Stimulated activated CD4-positive, alpha-beta T cell treated with anti-CD3 and anti-CD28 coated beads, Interleukin-15, amount 100 ng/mL, for 24 hours (primary cell): ENCODE measurements around the gene TOB1.
A peak's percentile ranks its signal among the peaks of the same experiment; 100 is the strongest.

Experiments
- DNase-seq: peaks from one replicate; pipeline ENCODE4 v3.0.0-alpha.2; 2020

The TOB1 gene

GRCh38 chr17:50866261-50866949 is at the start of gene TOB1:
Gene TOB1 (minus strand): TSS chr17:50866354. CDS start chr17:50864017, 2,337 bp downstream.
- peak; percentile 98 for DNase-seq

DNA sequence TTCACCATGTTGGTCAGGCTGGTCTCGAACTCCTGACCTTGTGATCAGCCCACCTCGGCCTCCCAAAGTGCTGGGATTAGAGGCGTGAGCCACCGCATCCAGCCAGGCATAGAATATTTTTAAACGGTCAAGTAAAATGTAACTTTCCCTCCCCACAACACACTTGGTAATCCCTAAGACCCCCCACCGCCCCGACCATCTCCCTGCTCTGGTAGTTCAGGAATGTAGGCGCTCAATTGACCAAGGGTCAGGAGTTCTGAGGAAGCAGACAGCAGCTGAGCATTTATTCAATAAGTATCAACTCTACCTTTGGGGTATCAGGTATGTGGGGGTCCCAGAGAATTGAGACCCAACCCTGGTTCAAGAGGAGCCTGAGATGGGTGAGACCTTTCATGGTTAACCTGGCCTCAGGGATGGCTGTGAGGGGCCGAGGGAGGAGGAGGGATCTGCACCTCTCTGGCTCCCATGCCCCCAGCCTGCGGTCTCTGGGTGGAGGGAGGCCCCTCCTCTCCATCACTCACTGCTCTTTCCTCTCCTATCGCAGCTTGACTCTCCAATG is 48.4 kb upstream of the TOB1 start:
- no peak for DNase-seq

- no peak for DNase-seq
These were observed 47.0 kb upstream of the TOB1 start for GRCh38 chr17:50913120-50913519.

DNA sequence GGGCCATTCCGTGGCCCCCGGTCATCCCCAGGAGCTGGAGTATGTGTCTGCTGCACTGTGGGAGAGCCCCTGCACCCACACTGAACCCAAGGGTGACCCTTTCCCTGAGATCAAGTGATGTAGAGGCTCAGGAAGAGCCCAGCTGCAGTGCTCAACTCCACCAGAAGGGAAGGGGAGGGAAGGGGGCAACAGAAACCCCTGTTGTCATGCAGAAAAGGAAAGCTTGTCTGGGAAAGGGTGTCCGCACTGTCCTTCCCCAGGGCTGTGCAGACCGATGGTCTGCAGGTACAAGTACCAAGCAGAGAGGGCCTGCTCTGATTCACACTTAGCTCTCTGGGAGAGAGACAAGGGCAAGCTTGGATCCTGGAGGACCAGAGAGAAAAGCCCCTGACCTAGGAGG is 45.7 kb upstream of the TOB1 start:
- no peak for DNase-seq

DNA sequence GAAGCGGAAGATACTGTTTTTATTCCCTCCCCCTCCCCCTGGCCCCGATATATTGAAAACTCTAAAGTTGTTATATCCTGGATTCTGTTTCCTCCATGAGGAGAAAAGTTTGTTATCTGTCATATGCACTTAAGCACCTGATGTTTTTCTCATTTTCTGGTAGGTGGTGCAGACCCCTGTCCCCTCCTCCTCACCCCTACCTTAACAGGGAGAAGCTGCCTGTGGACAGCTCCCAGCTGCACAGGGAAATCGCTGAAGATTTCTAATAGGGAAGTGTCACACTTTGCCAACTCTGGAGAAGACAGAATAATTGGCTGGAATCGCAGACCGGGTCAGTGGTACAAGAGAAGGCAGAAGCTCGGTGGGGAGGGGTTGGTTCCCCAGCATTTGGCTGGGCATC is 45.3 kb upstream of the TOB1 start:
- no peak for DNase-seq

DNA sequence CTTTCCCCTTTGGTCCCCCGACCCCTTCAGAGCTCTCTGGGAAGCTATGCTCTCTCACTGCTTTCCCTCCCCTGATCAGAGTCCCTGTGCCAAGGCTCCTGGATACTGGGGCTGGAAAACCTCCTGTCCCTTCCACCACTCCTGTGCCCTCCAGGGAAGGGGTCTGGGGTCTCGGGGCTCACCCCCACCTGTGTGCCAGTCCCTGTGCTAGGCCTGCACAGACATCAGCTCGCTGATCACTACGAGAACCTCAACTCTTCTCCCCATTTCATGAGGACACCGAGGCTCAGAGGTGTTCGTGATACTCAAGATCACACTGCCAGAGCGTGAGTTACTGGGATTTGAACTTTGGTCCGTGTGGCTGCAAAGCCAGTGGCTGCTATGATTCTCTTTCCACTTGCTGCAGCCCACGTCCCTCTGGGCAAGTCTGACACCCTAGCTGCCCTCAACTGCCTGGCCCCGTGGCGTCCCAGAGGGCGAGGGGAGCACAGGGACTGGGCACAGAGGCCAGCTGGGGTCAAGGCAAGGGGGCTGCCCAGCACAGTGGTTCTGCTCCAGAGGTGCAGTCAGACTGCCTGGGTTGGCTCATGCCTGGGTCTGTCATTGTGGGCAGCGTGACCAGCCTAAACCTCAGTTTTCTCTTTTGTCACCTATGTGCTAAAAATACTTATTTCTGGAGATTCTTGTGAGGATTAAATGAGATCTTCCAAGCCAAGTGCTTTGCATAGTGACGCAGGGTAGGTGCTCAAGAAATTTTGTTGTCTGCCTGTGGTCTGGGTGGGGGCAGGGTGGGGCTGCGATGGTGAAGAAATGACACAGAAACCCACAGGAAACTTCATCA is 43.8 kb upstream of the TOB1 start:
- DNase-seq = peak; percentile 75

DNA sequence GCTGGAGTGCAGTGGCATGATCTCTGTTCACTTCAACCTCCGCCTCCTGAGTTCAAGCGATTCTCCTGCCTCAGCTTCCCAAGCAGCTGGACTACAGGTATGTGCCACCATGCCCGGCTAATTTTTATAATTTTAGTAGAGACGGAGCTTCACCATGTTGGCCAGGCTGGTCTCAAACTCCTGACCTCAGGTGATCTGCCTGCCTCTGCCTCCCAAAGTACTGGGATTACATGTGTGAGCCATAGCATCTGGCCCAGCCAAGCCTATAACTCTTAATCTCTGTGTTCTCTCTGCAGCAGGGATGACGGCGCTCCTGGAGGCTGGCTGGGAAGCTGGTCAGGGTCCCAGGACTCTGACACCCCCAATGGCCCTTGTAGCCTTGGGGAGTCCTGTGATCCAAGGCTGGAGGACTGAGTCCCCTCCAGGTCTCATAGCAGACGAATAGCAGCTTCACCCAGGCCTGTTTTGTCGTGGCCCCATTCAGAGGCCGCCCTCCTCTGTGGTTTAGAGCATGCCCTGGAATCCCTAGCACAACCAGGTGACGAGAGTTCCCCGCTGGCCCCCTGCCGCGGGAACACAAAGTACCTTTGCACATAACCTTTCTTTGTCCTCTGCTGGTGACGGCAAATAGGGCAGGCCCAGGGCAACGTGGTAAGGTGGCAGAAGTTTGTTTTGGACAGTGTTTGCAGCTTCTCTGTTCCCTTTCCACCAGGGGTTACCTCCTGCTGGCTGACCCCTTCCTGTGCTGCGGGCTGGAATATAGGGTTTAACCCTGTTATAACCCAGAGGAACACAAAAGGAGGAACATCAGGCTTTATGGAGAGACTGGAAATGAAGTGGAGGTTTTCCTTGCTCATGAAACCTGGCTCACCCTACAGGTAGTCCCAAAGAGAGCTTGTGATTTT is 43.0 kb upstream of the TOB1 start:
- DNase-seq = peak; percentile 29

GRCh38 chr17:50908140-50908859 is 42.1 kb upstream of the TOB1 start:
- no peak for DNase-seq

DNA sequence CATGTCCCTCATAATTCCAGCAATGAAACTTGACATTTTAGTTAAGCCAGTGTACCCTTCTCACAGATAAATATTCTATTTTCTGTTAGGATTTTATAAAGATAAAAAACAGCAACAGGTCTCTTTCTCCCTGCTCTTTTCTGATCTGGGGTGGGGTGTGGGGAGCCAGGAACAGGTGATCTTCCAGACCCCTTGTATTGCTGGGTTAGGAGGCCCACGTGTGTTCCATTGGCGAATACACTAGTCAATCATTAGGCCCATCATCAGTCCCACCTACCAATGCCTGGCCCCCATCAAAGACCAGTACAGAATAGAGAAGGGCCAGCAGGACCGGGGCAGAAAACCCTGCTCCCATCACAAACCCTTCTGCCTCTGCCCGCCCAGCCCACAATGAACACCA is 40.3 kb upstream of the TOB1 start:
- DNase-seq = no peak

DNA sequence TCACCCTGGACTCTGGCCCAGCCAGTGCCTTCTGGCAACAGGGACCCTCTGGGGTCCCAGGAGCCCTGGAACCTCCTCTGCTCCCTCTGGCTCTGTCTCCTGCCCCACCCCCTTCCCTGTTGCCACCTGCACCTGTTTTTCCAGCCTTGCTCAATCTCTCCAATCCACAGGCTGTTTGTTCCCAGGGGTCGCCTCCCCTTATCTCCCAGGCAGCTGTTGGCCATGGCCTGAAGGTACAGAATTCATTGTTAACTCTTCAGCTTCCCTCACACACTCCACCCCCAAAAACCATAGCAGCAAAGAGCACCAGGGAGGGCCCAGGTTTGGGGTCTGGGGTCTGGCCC is 39.3 kb upstream of the TOB1 start:
- DNase-seq = no peak

DNA sequence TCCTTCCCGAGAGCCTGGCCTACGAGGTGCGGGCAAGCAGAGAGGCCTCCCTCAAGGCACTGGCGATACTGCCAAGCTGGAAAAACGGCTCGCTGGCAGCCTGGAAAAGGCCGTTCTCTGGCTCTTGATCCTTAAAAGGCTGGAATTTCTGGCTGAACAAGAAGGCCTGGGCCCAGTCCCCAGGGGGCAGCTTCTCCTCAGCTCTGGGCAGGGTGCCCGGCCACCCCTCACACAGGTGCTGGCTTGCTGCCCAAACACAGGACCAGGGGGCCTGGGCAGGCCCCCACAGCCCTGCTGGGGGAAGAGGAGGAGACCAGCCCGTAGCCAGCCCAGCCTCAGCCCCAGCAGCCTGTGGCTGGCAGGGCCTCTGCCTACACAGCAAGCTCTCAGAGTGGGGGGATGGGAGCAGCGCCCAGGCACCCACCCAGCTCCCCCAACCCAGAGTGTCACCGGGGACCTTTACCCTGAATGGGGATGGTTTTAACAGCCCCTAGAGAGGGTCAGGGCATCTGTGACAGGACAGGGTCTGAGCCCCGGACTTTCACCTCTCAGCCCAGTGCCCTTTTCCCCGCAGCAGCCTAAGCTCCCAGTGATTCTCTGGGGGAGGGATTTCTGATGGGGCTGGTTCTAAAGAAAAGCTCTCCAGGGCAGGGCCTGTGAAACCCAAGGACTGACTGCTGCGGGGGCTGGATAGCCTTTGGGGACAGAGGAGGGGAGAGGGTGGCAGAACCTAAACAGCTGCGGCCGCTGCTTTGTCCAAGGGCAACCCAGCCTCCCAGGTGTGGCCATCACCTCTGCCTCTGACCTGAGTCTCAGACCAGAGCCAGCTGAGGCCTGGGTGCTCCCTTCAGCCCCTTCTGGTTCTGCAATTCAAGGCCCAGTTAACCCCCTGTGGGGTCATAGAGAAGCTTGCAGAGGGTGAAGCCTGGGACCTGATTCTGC is 38.6 kb upstream of the TOB1 start:
- no peak for DNase-seq

DNA sequence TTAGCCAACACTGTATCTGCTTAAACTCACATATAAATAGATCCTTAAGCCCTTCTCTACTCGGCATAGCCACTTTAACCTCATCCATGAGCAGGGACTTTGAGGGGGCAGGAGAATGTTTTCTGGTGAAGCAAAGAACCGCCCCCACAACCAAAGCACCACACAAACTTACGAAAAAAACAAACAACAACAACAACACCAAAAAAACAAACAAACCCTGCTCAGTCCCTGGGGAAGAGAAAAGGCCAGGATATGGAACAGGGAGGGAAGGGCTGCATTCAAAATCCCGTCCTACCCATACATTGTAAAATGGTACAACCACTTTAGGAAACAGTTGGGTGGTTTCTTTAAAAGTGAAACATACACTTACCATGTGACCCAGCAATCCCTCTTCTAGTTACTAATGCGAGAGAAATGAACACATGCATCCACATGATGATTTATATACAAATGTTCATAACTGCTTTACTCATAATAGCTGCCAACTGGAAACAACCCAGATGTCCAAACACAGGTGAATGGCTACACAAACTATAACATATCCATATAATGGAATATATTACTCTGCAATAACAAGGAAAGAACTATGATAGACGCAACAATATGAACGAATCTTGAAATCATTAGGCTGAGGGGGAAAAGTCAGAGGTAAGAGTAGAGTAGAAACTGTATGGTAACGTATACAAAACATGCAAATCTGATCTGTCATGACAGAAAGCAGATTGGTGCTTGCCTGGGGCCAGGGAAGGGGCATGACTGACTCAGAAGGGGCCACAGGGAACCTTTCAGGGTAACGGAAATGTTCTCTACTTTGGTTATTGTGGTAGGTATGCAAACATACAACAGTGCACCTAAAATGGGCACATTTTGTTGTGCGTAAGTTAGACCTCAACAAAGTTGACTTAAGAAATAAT is 37.7 kb upstream of the TOB1 start:
- peak; percentile 24 for DNase-seq

- no peak for DNase-seq
These were observed 36.5 kb upstream of the TOB1 start for GRCh38 chr17:50902372-50903353.

DNA sequence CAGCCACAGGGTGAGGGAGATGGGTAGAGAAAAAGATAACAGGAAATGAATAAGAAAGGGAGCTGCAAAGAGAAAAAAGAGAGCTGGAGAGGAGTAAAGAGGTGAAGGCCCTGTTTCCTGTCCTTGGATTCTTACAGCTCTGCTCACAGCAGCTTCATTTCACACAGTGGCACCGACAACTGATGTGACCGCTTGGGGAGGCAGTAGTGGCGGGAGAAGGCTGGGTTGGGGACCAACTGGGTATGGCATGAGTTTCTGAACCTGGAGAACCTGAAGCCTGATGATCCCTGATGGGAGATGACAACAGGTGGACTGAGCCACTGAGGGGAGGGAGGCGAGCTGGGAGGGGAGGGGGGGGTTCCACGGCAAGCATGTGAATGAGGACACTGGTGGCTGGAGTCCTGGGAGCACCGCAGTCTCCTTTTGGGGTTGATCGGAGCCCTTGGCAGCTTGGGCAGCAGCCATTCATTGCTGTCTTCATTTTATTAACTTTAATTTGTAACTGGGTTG is 34.3 kb upstream of the TOB1 start:
- no peak for DNase-seq

GRCh38 chr17:50899559-50900319 is 33.6 kb upstream of the TOB1 start:
- DNase-seq = no peak

DNA sequence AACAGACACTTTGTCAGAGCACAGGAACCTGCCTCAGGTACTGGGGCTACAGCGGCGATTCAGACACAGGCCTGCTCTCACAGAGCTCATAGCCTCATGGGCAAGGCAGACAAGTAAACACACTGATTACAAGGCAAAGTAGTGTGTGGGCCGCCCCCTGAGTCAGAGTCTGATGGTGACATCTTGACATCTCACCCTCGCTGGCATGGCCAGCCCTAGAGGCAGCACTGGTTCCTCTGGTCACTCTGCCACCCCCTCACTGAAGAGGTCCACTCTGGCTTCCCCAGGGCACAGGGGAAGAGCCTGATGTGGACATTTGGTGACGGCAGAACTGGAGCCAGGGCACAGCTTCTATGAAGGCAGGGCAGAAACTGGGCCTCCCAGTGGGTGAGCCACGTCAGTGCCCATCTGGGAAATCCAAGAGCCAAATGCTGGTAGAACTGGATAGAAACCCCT is 32.9 kb upstream of the TOB1 start:
- no peak for DNase-seq

- DNase-seq = no peak
These were observed 32.3 kb upstream of the TOB1 start for GRCh38 chr17:50898369-50899004.
